Ishikawa (cell line): Measurements from ENCODE around the gene SCN4A.

Experiments used
- CEBPB ChIP-seq: IDR thresholded peaks from 2 replicates; pipeline ENCODE4 v1.6.1; 2012
- CREB1 ChIP-seq: IDR thresholded peaks from 2 replicates; pipeline ENCODE4 v1.6.1; 2012; ENCODE audit warnings: low read depth
- EGR1 ChIP-seq: IDR thresholded peaks from 2 replicates; pipeline ENCODE4 v1.6.1; 2012
- EP300 ChIP-seq: IDR thresholded peaks from 2 replicates; pipeline ENCODE4 v1.6.1; 2012; ENCODE audit warnings: borderline replicate concordance
- FOXM1 ChIP-seq: IDR thresholded peaks from 2 replicates; pipeline ENCODE4 v1.6.1; 2012; ENCODE audit warnings: low read depth, borderline replicate concordance
- RAD21 ChIP-seq: IDR thresholded peaks from 2 replicates; pipeline ENCODE4 v1.6.1; 2012; ENCODE audit warnings: low read depth
- TAF1 ChIP-seq: IDR thresholded peaks from 2 replicates; pipeline ENCODE4 v1.6.1; 2012; ENCODE audit warnings: low read depth, mild to moderate bottlenecking
- TCF12 ChIP-seq: IDR thresholded peaks from 2 replicates; pipeline ENCODE4 v1.6.1; 2012; ENCODE audit warnings: low read depth
- TEAD4 ChIP-seq: IDR thresholded peaks from 2 replicates; pipeline ENCODE4 v1.6.1; 2012
- YY1 ChIP-seq: IDR thresholded peaks from 2 replicates; pipeline ENCODE4 v1.6.1; 2012; ENCODE audit warnings: low read depth
- ZBTB7A ChIP-seq: IDR thresholded peaks from 2 replicates; pipeline ENCODE4 v1.6.1; 2012; ENCODE audit warnings: low read depth
- TF ChIP-seq, protein P1 (sequence below): IDR thresholded peaks from 2 replicates; pipeline ENCODE4 v1.6.1; 2012; ENCODE audit warnings: low read depth, mild to moderate bottlenecking
- TF ChIP-seq, protein P2 (sequence below): IDR thresholded peaks from 2 replicates; pipeline ENCODE4 v1.6.1; 2012
- TF ChIP-seq, protein P3 (sequence below): IDR thresholded peaks from 2 replicates; pipeline ENCODE4 v1.6.1; 2012

DNA sequence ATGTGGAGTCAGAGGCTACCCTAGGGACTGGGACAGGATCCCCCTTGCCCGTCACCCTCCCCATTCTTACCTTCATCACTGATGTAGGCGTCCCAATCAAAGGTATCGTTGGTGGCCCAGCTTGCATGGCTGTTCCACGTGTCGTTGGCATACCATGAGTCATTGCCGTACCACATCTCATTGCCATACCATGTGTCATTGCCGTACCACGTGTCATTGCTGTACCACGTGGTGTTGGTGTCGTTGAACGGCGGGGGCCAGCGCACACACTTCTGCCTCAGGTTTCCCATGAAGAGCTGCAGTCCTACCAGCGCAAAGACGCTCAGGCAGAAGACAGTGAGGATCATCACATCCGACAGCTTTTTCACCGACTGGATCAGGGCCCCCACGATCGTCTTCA lies 4.8 kb downstream of the SCN4A start:
- no peak for TF ChIP-seq TEAD4
- no peak for TF ChIP-seq EP300
- TF ChIP-seq, protein P1, sequence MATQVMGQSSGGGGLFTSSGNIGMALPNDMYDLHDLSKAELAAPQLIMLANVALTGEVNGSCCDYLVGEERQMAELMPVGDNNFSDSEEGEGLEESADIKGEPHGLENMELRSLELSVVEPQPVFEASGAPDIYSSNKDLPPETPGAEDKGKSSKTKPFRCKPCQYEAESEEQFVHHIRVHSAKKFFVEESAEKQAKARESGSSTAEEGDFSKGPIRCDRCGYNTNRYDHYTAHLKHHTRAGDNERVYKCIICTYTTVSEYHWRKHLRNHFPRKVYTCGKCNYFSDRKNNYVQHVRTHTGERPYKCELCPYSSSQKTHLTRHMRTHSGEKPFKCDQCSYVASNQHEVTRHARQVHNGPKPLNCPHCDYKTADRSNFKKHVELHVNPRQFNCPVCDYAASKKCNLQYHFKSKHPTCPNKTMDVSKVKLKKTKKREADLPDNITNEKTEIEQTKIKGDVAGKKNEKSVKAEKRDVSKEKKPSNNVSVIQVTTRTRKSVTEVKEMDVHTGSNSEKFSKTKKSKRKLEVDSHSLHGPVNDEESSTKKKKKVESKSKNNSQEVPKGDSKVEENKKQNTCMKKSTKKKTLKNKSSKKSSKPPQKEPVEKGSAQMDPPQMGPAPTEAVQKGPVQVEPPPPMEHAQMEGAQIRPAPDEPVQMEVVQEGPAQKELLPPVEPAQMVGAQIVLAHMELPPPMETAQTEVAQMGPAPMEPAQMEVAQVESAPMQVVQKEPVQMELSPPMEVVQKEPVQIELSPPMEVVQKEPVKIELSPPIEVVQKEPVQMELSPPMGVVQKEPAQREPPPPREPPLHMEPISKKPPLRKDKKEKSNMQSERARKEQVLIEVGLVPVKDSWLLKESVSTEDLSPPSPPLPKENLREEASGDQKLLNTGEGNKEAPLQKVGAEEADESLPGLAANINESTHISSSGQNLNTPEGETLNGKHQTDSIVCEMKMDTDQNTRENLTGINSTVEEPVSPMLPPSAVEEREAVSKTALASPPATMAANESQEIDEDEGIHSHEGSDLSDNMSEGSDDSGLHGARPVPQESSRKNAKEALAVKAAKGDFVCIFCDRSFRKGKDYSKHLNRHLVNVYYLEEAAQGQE: no peak
- no peak for TF ChIP-seq FOXM1
- TF ChIP-seq RAD21: no peak
- TF ChIP-seq TAF1: no peak
- no peak for TF ChIP-seq CREB1
- TF ChIP-seq CEBPB: no peak
- TF ChIP-seq, protein P2, sequence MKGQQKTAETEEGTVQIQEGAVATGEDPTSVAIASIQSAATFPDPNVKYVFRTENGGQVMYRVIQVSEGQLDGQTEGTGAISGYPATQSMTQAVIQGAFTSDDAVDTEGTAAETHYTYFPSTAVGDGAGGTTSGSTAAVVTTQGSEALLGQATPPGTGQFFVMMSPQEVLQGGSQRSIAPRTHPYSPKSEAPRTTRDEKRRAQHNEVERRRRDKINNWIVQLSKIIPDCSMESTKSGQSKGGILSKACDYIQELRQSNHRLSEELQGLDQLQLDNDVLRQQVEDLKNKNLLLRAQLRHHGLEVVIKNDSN: no peak
- TF ChIP-seq, protein P3, sequence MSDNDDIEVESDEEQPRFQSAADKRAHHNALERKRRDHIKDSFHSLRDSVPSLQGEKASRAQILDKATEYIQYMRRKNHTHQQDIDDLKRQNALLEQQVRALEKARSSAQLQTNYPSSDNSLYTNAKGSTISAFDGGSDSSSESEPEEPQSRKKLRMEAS: no peak
- TF ChIP-seq TCF12: no peak
- TF ChIP-seq ZBTB7A: no peak
- no peak for TF ChIP-seq YY1
- TF ChIP-seq EGR1: no peak
